IMR-90 (cell line): ENCODE measurements around the gene CD84. TPM values are rescaled to one million over a fixed set of nuclear protein-coding genes. Genes with fewer than 3 reads are reported as not detected.

Source experiments
- ATAC-seq: fragments of 200-7000 bp; cut with Tn5 transposase; 2 replicates; pipeline ENCODE4 v1.9.1; 2020; ENCODE audit warnings: low read depth, mild to moderate bottlenecking, moderate library complexity
- BruUV-seq: library from RNA; stranded (reverse); fragments of 400-500 nt; replicated peaks from 2 replicates; lab custom pipeline; 2021; lab: Mats Ljungman, UMichigan
- CTCF ChIA-PET: fragments of 300-600 bp; formaldehyde crosslinking; extraction: SDS; loops from one replicate; lab custom pipeline; 2021; ENCODE audit warnings: antibody characterized with exemption; lab: Yijun Ruan, JAX
- POLR2A ChIA-PET: fragments of 300-600 bp; sonication (Branson Sonifier 250); formaldehyde crosslinking; loops from one replicate; lab custom pipeline; 2022; ENCODE audit warnings: antibody characterized with exemption; ENCODE audit not compliant: unreplicated experiment; lab: Charles Lee
- DNase-seq: peaks from one replicate; pipeline ENCODE4 v3.0.0; 2013
- H2AFZ ChIP-seq: replicated peaks from 2 replicates; pipeline ENCODE3; 2013; ENCODE audit warnings: low read length, mild to moderate bottlenecking; ENCODE audit not compliant: poor library complexity
- H2AK5ac ChIP-seq: 2 replicates; pipeline ENCODE4 v1.6.1; 2013; ENCODE audit warnings: low read depth, low read length, inconsistent platforms
- H2AK9ac ChIP-seq: replicated peaks from 2 replicates; pipeline ENCODE3; 2013; ENCODE audit warnings: mild to moderate bottlenecking, low read depth, low read length, moderate library complexity; ENCODE audit not compliant: poor library complexity
- H2BK120ac ChIP-seq: 2 replicates; pipeline ENCODE4 v1.6.1; 2013; ENCODE audit warnings: low read depth, low read length, inconsistent platforms
- H2BK15ac ChIP-seq: 3 replicates; pipeline ENCODE4 v1.6.1; 2013; ENCODE audit warnings: low read depth, low read length, inconsistent platforms
- H2BK20ac ChIP-seq: 2 replicates; pipeline ENCODE4 v1.6.1; 2013; ENCODE audit warnings: low read depth, mild to moderate bottlenecking, inconsistent platforms, low read length, moderate library complexity
- H2BK5ac ChIP-seq: 2 replicates; pipeline ENCODE4 v1.6.1; 2013; ENCODE audit warnings: mild to moderate bottlenecking, low read depth, low read length, inconsistent platforms; ENCODE audit not compliant: poor library complexity, severe bottlenecking
- H3K14ac ChIP-seq: replicated peaks from 2 replicates; pipeline ENCODE4 v1.6.1; 2013; ENCODE audit warnings: low read depth, low read length, inconsistent platforms
- H3K18ac ChIP-seq: 2 replicates; pipeline ENCODE4 v1.6.1; 2013; ENCODE audit warnings: low read depth, low read length, control low read depth
- H3K23ac ChIP-seq: 2 replicates; pipeline ENCODE4 v1.6.1; 2013; ENCODE audit warnings: low read depth, low read length, inconsistent platforms
- H3K27ac ChIP-seq: 2 replicates; pipeline ENCODE4 v1.5.1; 2013; ENCODE audit warnings: mild to moderate bottlenecking, control low read depth, low read length; ENCODE audit not compliant: insufficient read depth
- H3K27me3 ChIP-seq: 2 replicates; pipeline ENCODE4 v1.6.1; 2013; ENCODE audit warnings: low read length; ENCODE audit not compliant: control insufficient read depth, insufficient read depth
- H3K36me3 ChIP-seq: 2 replicates; pipeline ENCODE4 v1.6.1; 2013; ENCODE audit warnings: low read length, mixed read lengths; ENCODE audit not compliant: control insufficient read depth, insufficient read depth
- H3K4ac ChIP-seq: 2 replicates; pipeline ENCODE4 v1.6.1; 2013; ENCODE audit warnings: low read depth, low read length, inconsistent platforms
- H3K4me1 ChIP-seq: 2 replicates; pipeline ENCODE4 v1.6.1; 2013; ENCODE audit warnings: low read length, mixed read lengths; ENCODE audit not compliant: control insufficient read depth, insufficient read depth
- H3K4me2 ChIP-seq: 2 replicates; pipeline ENCODE4 v1.6.1; 2013; ENCODE audit warnings: low read depth, mild to moderate bottlenecking, control low read depth, low read length, moderate library complexity
- H3K4me3 ChIP-seq: 2 replicates; pipeline ENCODE4 v1.5.1; 2013; ENCODE audit warnings: low read depth, mild to moderate bottlenecking, control low read depth, low read length, moderate library complexity; ENCODE audit not compliant: insufficient read depth
- H3K56ac ChIP-seq: 2 replicates; pipeline ENCODE4 v1.6.1; 2013; ENCODE audit warnings: low read length, inconsistent platforms; ENCODE audit not compliant: insufficient read depth; ENCODE audit errors: extremely low read depth
- H3K79me1 ChIP-seq, 2 experiments: 2 replicates each; pipeline ENCODE4 v1.6.1; 2013; ENCODE audit warnings: low read length in 2 of 2, inconsistent platforms in 1 of 2, low read depth in 1 of 2
- H3K9ac ChIP-seq: 2 replicates; pipeline ENCODE4 v1.6.1; 2013; ENCODE audit warnings: low read depth, low read length, control low read depth
- H3K9me1 ChIP-seq: 2 replicates; pipeline ENCODE4 v1.6.1; 2013; ENCODE audit warnings: low read length, inconsistent platforms; ENCODE audit not compliant: insufficient read depth
- H3K9me3 ChIP-seq: 2 replicates; pipeline ENCODE4 v1.6.1; 2013; ENCODE audit warnings: low read length; ENCODE audit not compliant: control insufficient read depth, insufficient read depth
- H4K20me1 ChIP-seq: 2 replicates; pipeline ENCODE4 v1.6.1; 2013; ENCODE audit warnings: low read length, inconsistent platforms; ENCODE audit not compliant: insufficient read depth
- H4K5ac ChIP-seq: 2 replicates; pipeline ENCODE4 v1.6.1; 2013; ENCODE audit warnings: mild to moderate bottlenecking, low read depth, low read length, control low read depth
- H4K8ac ChIP-seq, 2 experiments: 2 replicates each; pipeline ENCODE4 v1.6.1; 2013; ENCODE audit warnings: low read depth in 2 of 2, low read length in 2 of 2, control low read depth in 1 of 2, inconsistent platforms in 1 of 2
- H4K91ac ChIP-seq: 2 replicates; pipeline ENCODE4 v1.6.1; 2013; ENCODE audit warnings: low read depth, low read length, inconsistent platforms; ENCODE audit not compliant: insufficient read depth
- BHLHE40 ChIP-seq: fragments of 150-350 bp; IDR thresholded peaks from 2 replicates; pipeline ENCODE4 v1.6.1; 2016; ENCODE audit warnings: mild to moderate bottlenecking, low read depth, low read length
- CHD1 ChIP-seq: IDR thresholded peaks from 2 replicates; pipeline ENCODE4 v1.6.1; 2012; ENCODE audit warnings: low read depth, low read length, improper control_type of control experiment
- MXI1 ChIP-seq: IDR thresholded peaks from 2 replicates; pipeline ENCODE4 v1.6.1; 2012; ENCODE audit warnings: low read depth, mild to moderate bottlenecking, low read length, moderate library complexity, borderline replicate concordance
- WGBS, 2 experiments: methylation state at CpG; one replicate each; pipeline versions ENCODE4 v1.1.5 to v1.1.7; 2013; ENCODE audit warnings: missing lambda C conversion rate in 2 of 2; ENCODE audit not compliant: insufficient read length in 1 of 2; ENCODE audit errors: extremely low coverage in 2 of 2; 5-methylcytosine and 5-hydroxymethylcytosine counted together
- dilution Hi-C: fragments of 300-500 bp; cut with HindIII; formaldehyde crosslinking; loops from one replicate; pipeline ENCODE4 v1.14.3; 2018; ENCODE audit warnings: low sequenced_read_pairs; ENCODE audit not compliant: unreplicated experiment
- in situ Hi-C: fragments of 300-500 bp; cut with MboI; formaldehyde crosslinking; loops from 3 replicates; pipeline ENCODE4 v1.14.3; 2019; ENCODE audit warnings: low sequenced_read_pairs, inconsistent platforms, mixed read lengths
- intact Hi-C: fragments of 100-400 bp; cut with micrococcal nuclease; formaldehyde crosslinking; loops from 2 replicates; pipeline ENCODE4 v1.10.0; 2022
- polyA plus RNA-seq, 3 experiments: library from polyadenylated mRNA; depleted of rRNA; stranded (reverse); fragments of >200 nt; gene quantifications; 2 replicates each; pipeline ENCODE4 v1.2.3, GENCODE V29; 2012; ENCODE audit warnings: low replicate concordance in 1 of 3
- total RNA-seq: library from RNA; depleted of rRNA; stranded (reverse); fragments of >200 nt; gene quantifications from 2 replicates; pipeline ENCODE4 v1.2.3, GENCODE V29; 2012

Gene CD84
- total and polyA plus RNA-seq, 2 of the 4 experiments (the other 2 are of a cell fraction): not detected

DNA sequence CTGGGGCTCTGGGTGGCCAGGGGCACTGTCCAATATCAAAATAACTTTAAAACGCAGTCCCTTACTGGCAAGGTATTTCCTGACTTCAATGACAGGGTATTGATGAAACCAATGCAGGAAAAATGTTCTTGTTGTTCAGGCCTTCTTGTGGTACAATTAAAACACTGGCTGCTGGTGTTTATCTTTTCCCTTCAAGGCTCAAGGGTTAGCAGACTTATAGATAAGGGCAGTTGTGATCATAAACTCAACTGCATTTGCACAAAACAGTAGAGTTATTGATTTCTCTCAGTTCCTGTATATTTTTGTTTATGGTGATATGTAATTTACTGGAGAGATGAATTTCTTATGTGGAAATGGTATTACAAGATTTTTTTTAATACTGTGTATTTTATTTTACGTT lies 2.7 kb upstream of the CD84 start:
- no peaks in the 10 kb centered on the region for H3K27me3 ChIP-seq
- H3K14ac ChIP-seq: no peak overlapping the region
- H3K9me1 ChIP-seq: no peaks in the 10 kb centered on the region
- no peak overlapping the region for H3K56ac ChIP-seq
- no peaks in the 10 kb centered on the region for H3K36me3 ChIP-seq
- H3K23ac ChIP-seq: no peak overlapping the region
- no peaks in the 10 kb centered on the region for H3K79me1 ChIP-seq
- H3K9ac ChIP-seq: no peak overlapping the region
- no peak overlapping the region for H2BK5ac ChIP-seq
- H3K27ac ChIP-seq: no peak overlapping the region
- no peak overlapping the region for H2BK120ac ChIP-seq
- H3K18ac ChIP-seq: no peak overlapping the region
- CTCF ChIA-PET: no interaction called here
- no peak overlapping the region for H3K4me2 ChIP-seq
- no peak overlapping the region for H4K5ac ChIP-seq
- dilution Hi-C loops (no loop called here), intact Hi-C loops (no loop called here), in situ Hi-C loops (no loop called here)
- no peak overlapping the region for H4K8ac ChIP-seq
- H3K9me3 ChIP-seq: no peaks in the 10 kb centered on the region
- no peak overlapping the region for H2BK15ac ChIP-seq
- no peak overlapping the region for H2BK20ac ChIP-seq
- H4K91ac ChIP-seq: no peak overlapping the region
- H2AK5ac ChIP-seq: no peak overlapping the region
- no TSS peak for BruUV-seq
- no peaks in the 10 kb centered on the region for H3K4me1 ChIP-seq
- POLR2A ChIA-PET: no interaction called here
- ATAC-seq: no peak
- TF ChIP-seq BHLHE40 (no peak), CHD1 (no peak), MXI1 (no peak)
- H3K4ac ChIP-seq: no peak overlapping the region
- H3K4me3 ChIP-seq: no peak overlapping the region
- no peak overlapping the region for H2AK9ac ChIP-seq
- no CpG with 5 or more reads among the region's 2 CpGs for WGBS, 2 experiments
- H4K20me1 ChIP-seq: no peaks in the 10 kb centered on the region
- no peak for DNase-seq
- no peak overlapping the region for H2AFZ ChIP-seq
